Esophagus squamous epithelium (tissue), 4 donors: ENCODE measurements around the gene ZNRF1.

Experiments used
- POLR2A ChIP-seq, 4 donors: fragments of 450-650 bp; IDR thresholded peaks; one replicate each; pipeline ENCODE4 v1.6.1; 2017; ENCODE audit warnings: antibody characterized with exemption in 4 of 4, mild to moderate bottlenecking in 4 of 4, moderate library complexity in 3 of 4
- TF ChIP-seq, protein P1 (sequence below), 6 experiments: fragments of 450-650 bp in 4 of 6; fragments of 200-600 bp in 2 of 6; sonication (generic) in 2 of 6; IDR thresholded peaks; one replicate each; pipeline ENCODE4 v1.5.1; 2016 to 2019; ENCODE audit warnings: antibody characterized with exemption in 6 of 6, mild to moderate bottlenecking in 4 of 6, moderate library complexity in 4 of 6

GRCh38 chr16:75007443-75007842, 8.6 kb downstream of the ZNRF1 start:
- TF ChIP-seq POLR2A (IDR thresholded peaks at IDR 0.05) = no peak
- TF ChIP-seq, protein P1, sequence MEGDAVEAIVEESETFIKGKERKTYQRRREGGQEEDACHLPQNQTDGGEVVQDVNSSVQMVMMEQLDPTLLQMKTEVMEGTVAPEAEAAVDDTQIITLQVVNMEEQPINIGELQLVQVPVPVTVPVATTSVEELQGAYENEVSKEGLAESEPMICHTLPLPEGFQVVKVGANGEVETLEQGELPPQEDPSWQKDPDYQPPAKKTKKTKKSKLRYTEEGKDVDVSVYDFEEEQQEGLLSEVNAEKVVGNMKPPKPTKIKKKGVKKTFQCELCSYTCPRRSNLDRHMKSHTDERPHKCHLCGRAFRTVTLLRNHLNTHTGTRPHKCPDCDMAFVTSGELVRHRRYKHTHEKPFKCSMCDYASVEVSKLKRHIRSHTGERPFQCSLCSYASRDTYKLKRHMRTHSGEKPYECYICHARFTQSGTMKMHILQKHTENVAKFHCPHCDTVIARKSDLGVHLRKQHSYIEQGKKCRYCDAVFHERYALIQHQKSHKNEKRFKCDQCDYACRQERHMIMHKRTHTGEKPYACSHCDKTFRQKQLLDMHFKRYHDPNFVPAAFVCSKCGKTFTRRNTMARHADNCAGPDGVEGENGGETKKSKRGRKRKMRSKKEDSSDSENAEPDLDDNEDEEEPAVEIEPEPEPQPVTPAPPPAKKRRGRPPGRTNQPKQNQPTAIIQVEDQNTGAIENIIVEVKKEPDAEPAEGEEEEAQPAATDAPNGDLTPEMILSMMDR (IDR thresholded peaks at IDR 0.05) = no peak
